Measurements from ENCODE around the gene ABHD17B. TPM values are rescaled to one million over a fixed set of nuclear protein-coding genes. Genes with fewer than 3 reads are reported as not detected.

Gene ABHD17B
- total RNA-seq, 2 experiments from 2014 or later, result 31.0 to 47.7 TPM

- ChIA-PET POLR2A (interaction anchor here (1.6 to 5.8 kb wide), 4 partner anchors 10 to 26 kb away, joined by 6 to 99 read pairs (median 18); partner anchors contain the start of genes ABHD17B and C9orf85), CTCF (ENCODE audit: unreplicated experiment) (no interaction called here)
- Histone ChIP-seq H3K27ac (ENCODE audit: low read depth, low read length, poor library complexity, severe bottlenecking) (peak overlapping the region; percentile 94), H2AFZ (ENCODE audit: low read length) (no peak overlapping the region), H4K20me1 (ENCODE audit: insufficient read depth, low read length) (no peaks in the 10 kb centered on the region; the same call in 1 of the 2 replicates), H3K4me1 (ENCODE audit: insufficient read depth, low read length, poor library complexity, severe bottlenecking) (peaks cover 60% of the 10 kb centered on the region), H3K4me3 (ENCODE audit: low read depth, low read length, poor library complexity, severe bottlenecking) (peak overlapping the region; percentile 40), H3K9me2 (ENCODE audit: insufficient read depth, low read length) (no peaks in the 10 kb centered on the region), H3K4me2 (ENCODE audit: low read length) (peak overlapping the region; percentile 60), H3K9me3 (ENCODE audit: low read length) (peaks cover 48% of the 10 kb centered on the region), H3K79me2 (ENCODE audit: insufficient read depth, low read depth, low read length) (peaks cover 100% of the 10 kb centered on the region), H3K36me3 (ENCODE audit: insufficient read depth, low read length) (peaks cover 67% of the 10 kb centered on the region)
- BruUV-seq (replicated peaks), result no TSS peak
- intact Hi-C loops (cut with micrococcal nuclease; ENCODE audit: unreplicated experiment), result loop anchor here (1.0 kb wide), 1 partner anchor 26 kb away; the partner anchor contains the start of genes ABHD17B and C9orf85
- no peak for TF ChIP-seq CTCF (conservative IDR thresholded peaks at IDR 0.05; ENCODE audit: low read length)
- TF ChIP-seq EZH2phosphoT487 (IDR thresholded peaks at IDR 0.05; ENCODE audit: borderline replicate concordance, low read depth, low read length), result no peak
- DNase-seq (ENCODE audit: low spot score), result peak; percentile 48
Measured at GRCh38 chr9:71885467-71885866, 25.5 kb downstream of the ABHD17B start.

GRCh38 chr9:71884005-71884404 is 27.0 kb downstream of the ABHD17B start:
- intact Hi-C loops (cut with micrococcal nuclease; ENCODE audit: unreplicated experiment), result no loop called here
- H3K9me3 ChIP-seq (ENCODE audit: low read length), result peaks cover 63% of the 10 kb centered on the region
- TF ChIP-seq CTCF (conservative IDR thresholded peaks at IDR 0.05; ENCODE audit: low read length), result no peak
- no peak for TF ChIP-seq EZH2phosphoT487 (IDR thresholded peaks at IDR 0.05; ENCODE audit: borderline replicate concordance, low read depth, low read length)
- H2AFZ ChIP-seq (ENCODE audit: low read length), result no peak overlapping the region
- H4K20me1 ChIP-seq (ENCODE audit: insufficient read depth, low read length), result no peaks in the 10 kb centered on the region; the same call in 1 of the 2 replicates
- no peak overlapping the region for H3K4me3 ChIP-seq (ENCODE audit: low read depth, low read length, poor library complexity, severe bottlenecking)
- H3K79me2 ChIP-seq (ENCODE audit: insufficient read depth, low read depth, low read length), result peaks cover 100% of the 10 kb centered on the region
- POLR2A ChIA-PET, result interaction anchor here (0.7 to 1.6 kb wide), 2 partner anchors 10 to 15 kb away, joined by 3 to 6 read pairs; no protein-coding TSS in a partner anchor
- H3K4me1 ChIP-seq (ENCODE audit: insufficient read depth, low read length, poor library complexity, severe bottlenecking), result peaks cover 45% of the 10 kb centered on the region
- no peaks in the 10 kb centered on the region for H3K9me2 ChIP-seq (ENCODE audit: insufficient read depth, low read length)
- H3K4me2 ChIP-seq (ENCODE audit: low read length), result no peak overlapping the region
- no peak for DNase-seq (ENCODE audit: low spot score)
- peak overlapping the region; percentile 94 for H3K27ac ChIP-seq (ENCODE audit: low read depth, low read length, poor library complexity, severe bottlenecking)
- peaks cover 73% of the 10 kb centered on the region for H3K36me3 ChIP-seq (ENCODE audit: insufficient read depth, low read length)
- no TSS peak for BruUV-seq (replicated peaks)
- CTCF ChIA-PET (ENCODE audit: unreplicated experiment), result no interaction called here

- TF ChIP-seq CTCF (conservative IDR thresholded peaks at IDR 0.05; ENCODE audit: low read length) (no peak), EZH2phosphoT487 (IDR thresholded peaks at IDR 0.05; ENCODE audit: borderline replicate concordance, low read depth, low read length) (no peak)
- Histone ChIP-seq H3K79me2 (ENCODE audit: insufficient read depth, low read depth, low read length) (peaks cover 100% of the 10 kb centered on the region), H2AFZ (ENCODE audit: low read length) (no peak overlapping the region), H4K20me1 (ENCODE audit: insufficient read depth, low read length) (no peaks in the 10 kb centered on the region), H3K4me3 (ENCODE audit: low read depth, low read length, poor library complexity, severe bottlenecking) (no peak overlapping the region), H3K27ac (ENCODE audit: low read depth, low read length, poor library complexity, severe bottlenecking) (no peak overlapping the region), H3K9me2 (ENCODE audit: insufficient read depth, low read length) (no peaks in the 10 kb centered on the region), H3K4me2 (ENCODE audit: low read length) (no peak overlapping the region), H3K36me3 (ENCODE audit: insufficient read depth, low read length) (peaks cover 96% of the 10 kb centered on the region), H3K9me3 (ENCODE audit: low read length) (peaks cover 82% of the 10 kb centered on the region), H3K4me1 (ENCODE audit: insufficient read depth, low read length, poor library complexity, severe bottlenecking) (peaks cover 3% of the 10 kb centered on the region)
- ChIA-PET CTCF (ENCODE audit: unreplicated experiment) (no interaction called here), POLR2A (interaction anchor here (0.7 to 1.3 kb wide), 3 partner anchors 9 to 16 kb away, joined by 3 to 11 read pairs (median 4); no protein-coding TSS in a partner anchor)
- no TSS peak for BruUV-seq (replicated peaks)
- intact Hi-C loops (cut with micrococcal nuclease; ENCODE audit: unreplicated experiment), result no loop called here
- no peak for DNase-seq (ENCODE audit: low spot score)
Measured at GRCh38 chr9:71879644-71880174, 31.3 kb downstream of the ABHD17B start.

All from OCI-LY7 (cell line).